Nephron (organoid): ENCODE data around the gene BABAM2.

ENCODE experiments used
- H3K27ac Mint-ChIP-seq, 3 experiments: 2 replicates each; pipeline ENCODE4 v1.8.0; 2020; ENCODE audit warnings: mixed read lengths in 3 of 3, mild to moderate bottlenecking in 2 of 3, moderate library complexity in 1 of 3
- H3K27me3 Mint-ChIP-seq: 2 replicates; pipeline ENCODE4 v1.8.0; 2021; ENCODE audit warnings: low read depth, mild to moderate bottlenecking, moderate library complexity, mixed read lengths
- H3K36me3 Mint-ChIP-seq: 2 replicates; pipeline ENCODE4 v1.8.0; 2020; ENCODE audit warnings: low read depth, mixed read lengths
- H3K4me1 Mint-ChIP-seq: 2 replicates; pipeline ENCODE4 v1.8.0; 2020; ENCODE audit warnings: mixed read lengths
- H3K4me3 Mint-ChIP-seq, 3 experiments: 2 replicates each; pipeline ENCODE4 v1.8.0; 2020; ENCODE audit warnings: mild to moderate bottlenecking in 3 of 3, mixed read lengths in 3 of 3, moderate library complexity in 2 of 3
- H3K9me3 Mint-ChIP-seq: 2 replicates; pipeline ENCODE4 v1.8.0; 2020; ENCODE audit warnings: mixed read lengths
- CTCF ChIP-seq, 3 experiments: fragments of 200-600 bp; sonication (generic); IDR thresholded peaks; one replicate each; pipeline ENCODE4 v1.5.0; 2021; ENCODE audit warnings: antibody characterized with exemption in 3 of 3; ENCODE audit not compliant: unreplicated experiment in 3 of 3

The BABAM2 gene

GRCh38 chr2:27942612-27943547, 52.4 kb downstream of the BABAM2 start:
- no peaks in the 10 kb centered on the region for H3K9me3 Mint-ChIP-seq
- H3K27me3 Mint-ChIP-seq: no peaks in the 10 kb centered on the region
- no peak overlapping the region for H3K4me3 Mint-ChIP-seq
- no peak for TF ChIP-seq CTCF (IDR thresholded peaks at IDR 0.05; ENCODE audit: unreplicated experiment in 3 of 3)
- H3K36me3 Mint-ChIP-seq: peaks cover 8% of the 10 kb centered on the region
- peaks cover 4% of the 10 kb centered on the region for H3K4me1 Mint-ChIP-seq
- peak overlapping the region in 1 of 3 experiments; percentile 30 for H3K27ac Mint-ChIP-seq

DNA sequence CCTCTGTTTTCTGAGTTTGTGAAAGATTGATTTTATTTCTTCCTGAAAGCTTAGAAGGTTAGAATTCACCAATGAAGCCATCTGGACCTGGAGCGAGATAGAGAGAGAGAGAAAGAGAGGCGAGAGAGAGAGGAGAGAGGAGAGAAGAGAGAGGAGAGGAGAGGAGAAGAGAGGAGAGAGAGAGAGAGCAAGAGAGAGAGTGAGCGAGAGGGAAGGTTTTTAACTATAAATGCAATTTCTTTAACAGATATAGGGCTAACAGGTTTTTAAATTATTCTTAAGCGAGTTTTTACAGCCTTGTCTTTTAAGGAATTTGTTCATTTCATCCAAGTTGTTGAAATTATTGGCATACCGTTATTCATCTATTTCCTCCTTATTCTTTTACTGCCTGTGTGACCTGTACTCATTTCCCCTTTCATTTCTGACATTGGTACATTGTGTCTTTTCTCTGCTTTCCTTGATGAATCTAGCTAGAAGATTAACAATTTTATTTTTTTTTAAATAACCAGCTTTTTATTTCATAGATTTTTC, 56.1 kb downstream of the BABAM2 start:
- peak overlapping the region in 2 of 3 experiments; percentile 2 to 8 for H3K27ac Mint-ChIP-seq
- no peaks in the 10 kb centered on the region for H3K27me3 Mint-ChIP-seq
- peaks cover 4% of the 10 kb centered on the region for H3K4me1 Mint-ChIP-seq
- TF ChIP-seq CTCF (IDR thresholded peaks at IDR 0.05; ENCODE audit: unreplicated experiment in 3 of 3): no peak
- H3K4me3 Mint-ChIP-seq: no peak overlapping the region
- no peaks in the 10 kb centered on the region for H3K9me3 Mint-ChIP-seq
- peaks cover 6% of the 10 kb centered on the region for H3K36me3 Mint-ChIP-seq

DNA sequence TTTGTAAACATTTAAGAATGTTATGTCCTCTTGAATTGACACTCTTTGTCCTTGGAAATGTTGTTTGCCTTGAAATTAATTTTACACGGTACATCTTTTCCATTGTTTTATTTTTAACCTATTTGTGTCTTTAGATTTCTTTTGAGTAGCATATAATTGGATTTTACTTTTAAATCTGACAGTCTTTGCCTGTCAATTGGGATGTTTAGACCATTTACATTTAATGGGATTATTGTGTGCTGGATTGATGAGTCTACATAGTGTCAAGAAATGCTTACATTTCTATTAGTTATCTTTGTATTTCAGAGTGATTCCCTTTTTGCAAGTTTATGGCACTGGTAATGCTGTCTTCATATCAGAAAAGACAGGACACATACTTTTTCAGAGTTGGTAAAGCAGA, 61.5 kb downstream of the BABAM2 start:
- no peaks in the 10 kb centered on the region for H3K36me3 Mint-ChIP-seq
- no peak overlapping the region for H3K4me3 Mint-ChIP-seq
- no peaks in the 10 kb centered on the region for H3K9me3 Mint-ChIP-seq
- peak overlapping the region in 1 of 3 experiments; percentile 48 for H3K27ac Mint-ChIP-seq
- no peaks in the 10 kb centered on the region for H3K27me3 Mint-ChIP-seq
- TF ChIP-seq CTCF (IDR thresholded peaks at IDR 0.05; ENCODE audit: unreplicated experiment in 3 of 3): no peak
- peaks cover 34% of the 10 kb centered on the region for H3K4me1 Mint-ChIP-seq

DNA sequence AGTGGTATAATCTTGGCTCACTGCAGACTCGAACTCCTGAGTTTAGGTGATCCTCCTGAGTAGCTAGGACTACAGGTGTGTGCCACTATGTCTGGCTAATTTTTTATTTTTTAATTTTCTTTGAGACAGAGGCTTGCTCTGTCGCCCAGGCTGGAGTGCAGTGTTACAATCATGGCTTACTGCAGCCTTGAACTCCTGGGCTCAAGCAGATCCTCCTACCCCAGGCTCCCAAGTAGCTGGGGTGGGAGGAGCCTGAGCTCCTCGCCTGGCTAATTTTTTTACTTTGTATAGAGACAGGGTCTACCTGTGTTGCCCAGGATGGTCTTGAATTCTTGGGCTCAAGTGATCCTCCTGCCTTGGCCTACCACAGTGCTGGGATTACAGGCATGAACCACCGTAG, 62.5 kb downstream of the BABAM2 start:
- TF ChIP-seq CTCF (IDR thresholded peaks at IDR 0.05; ENCODE audit: unreplicated experiment in 3 of 3): no peak
- Mint-ChIP-seq H3K36me3 (no peaks in the 10 kb centered on the region), H3K9me3 (no peaks in the 10 kb centered on the region)

GRCh38 chr2:27954221-27954673, 63.7 kb downstream of the BABAM2 start:
- Mint-ChIP-seq H3K36me3 (no peaks in the 10 kb centered on the region), H3K4me3 (no peak overlapping the region), H3K4me1 (peaks cover 43% of the 10 kb centered on the region), H3K9me3 (no peaks in the 10 kb centered on the region), H3K27me3 (no peaks in the 10 kb centered on the region), H3K27ac (peak overlapping the region; percentile 70 to 92 (median 89))
- TF ChIP-seq CTCF (IDR thresholded peaks at IDR 0.05; ENCODE audit: unreplicated experiment in 3 of 3): no peak

More for the DNA sequence above, 62.5 kb downstream of the BABAM2 start:
- Mint-ChIP-seq H3K27me3 (no peaks in the 10 kb centered on the region), H3K4me3 (no peak overlapping the region), H3K4me1 (peaks cover 39% of the 10 kb centered on the region), H3K27ac (no peak overlapping the region)
